D341Med (cell line): ENCODE data around the gene RERE.
"Not testable (repeated sequence)": the region's sequence is repeated elsewhere in the genome, so short reads cannot be mapped to it uniquely, and the experiment has no call there.

Source experiments
- DNase-seq: peaks from one replicate; pipeline ENCODE4 v3.0.0; 2012; ENCODE audit warnings: low spot score

The RERE gene

GRCh38 chr1:8752411-8752810 lies 65.0 kb downstream of the RERE start:
- DNase-seq: no peak

DNA sequence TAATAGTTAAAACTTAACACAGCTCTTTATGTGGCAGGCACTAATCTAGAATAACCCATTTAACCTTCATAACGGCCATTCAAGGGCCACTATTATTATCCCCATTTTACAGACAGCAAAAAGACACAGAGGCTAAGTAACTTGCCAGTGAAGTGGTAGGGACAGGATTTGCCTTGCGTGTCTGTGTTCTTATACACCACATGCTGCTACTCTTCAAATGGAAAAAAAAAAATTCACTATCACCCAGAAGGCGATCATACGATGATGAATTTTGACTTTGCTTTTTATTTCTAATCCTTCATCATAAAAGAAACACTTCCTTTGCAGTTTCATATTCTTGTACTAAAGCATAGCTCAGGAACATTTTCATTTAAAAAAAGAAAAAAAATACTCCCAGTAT lies 65.5 kb downstream of the RERE start:
- no peak for DNase-seq

- DNase-seq: no peak
These were observed 69.3 kb downstream of the RERE start for GRCh38 chr1:8747879-8748825.

DNA sequence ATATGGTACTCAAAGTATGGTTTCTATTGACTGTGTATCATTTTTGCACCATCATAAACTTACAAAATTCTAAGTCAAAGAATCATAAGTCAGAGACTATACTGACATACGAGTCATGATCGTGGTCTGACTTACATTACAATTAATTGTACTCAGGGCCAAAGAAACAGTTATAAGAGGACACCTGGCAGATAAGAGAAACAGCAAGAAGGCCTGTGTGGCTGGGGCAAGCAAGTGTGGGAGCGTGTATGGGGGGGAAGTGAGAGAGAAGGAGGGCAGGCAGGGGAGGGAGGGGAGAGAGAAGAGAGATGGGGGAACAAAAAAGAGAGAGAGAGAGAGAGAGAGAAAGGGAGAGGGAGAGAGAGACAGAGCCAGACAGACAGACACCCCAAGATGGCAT lies 70.9 kb downstream of the RERE start:
- no peak for DNase-seq

GRCh38 chr1:8745749-8746390 lies 71.6 kb downstream of the RERE start:
- DNase-seq: no peak

GRCh38 chr1:8745346-8745745 lies 72.1 kb downstream of the RERE start:
- DNase-seq: no peak

GRCh38 chr1:8742022-8742924 lies 75.2 kb downstream of the RERE start:
- no peak for DNase-seq

GRCh38 chr1:8740034-8740449 lies 77.4 kb downstream of the RERE start:
- no peak for DNase-seq

- DNase-seq: no peak
These were observed 78.1 kb downstream of the RERE start for GRCh38 chr1:8739377-8739776.

DNA sequence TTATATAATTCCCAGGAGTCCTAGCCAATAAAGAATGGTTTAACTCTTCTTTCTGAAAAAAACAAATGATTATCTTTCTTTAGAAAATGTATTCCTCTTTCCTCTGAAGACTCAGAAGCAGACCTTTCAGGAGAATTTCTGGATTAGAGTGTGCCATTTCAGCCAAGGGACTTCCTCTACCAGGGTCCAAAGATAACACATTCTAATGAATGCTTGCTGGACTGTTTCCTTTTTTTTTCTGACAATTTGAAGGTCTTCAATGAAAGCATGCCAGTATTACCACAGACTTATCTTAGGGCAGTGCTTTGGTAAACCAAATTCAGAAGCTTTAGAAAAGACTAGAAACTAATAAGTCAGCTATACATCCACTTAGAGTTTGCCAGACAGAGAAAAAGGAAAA lies 80.5 kb downstream of the RERE start:
- no peak for DNase-seq

- DNase-seq: no peak
These were observed 84.0 kb downstream of the RERE start for GRCh38 chr1:8733484-8733883.

- no peak for DNase-seq
These were observed 86.3 kb downstream of the RERE start for GRCh38 chr1:8731162-8731561.

- no peak for DNase-seq
These were observed 89.0 kb downstream of the RERE start for GRCh38 chr1:8728464-8728863.

GRCh38 chr1:8727809-8728213 lies 89.6 kb downstream of the RERE start:
- DNase-seq: peak; percentile 65

DNA sequence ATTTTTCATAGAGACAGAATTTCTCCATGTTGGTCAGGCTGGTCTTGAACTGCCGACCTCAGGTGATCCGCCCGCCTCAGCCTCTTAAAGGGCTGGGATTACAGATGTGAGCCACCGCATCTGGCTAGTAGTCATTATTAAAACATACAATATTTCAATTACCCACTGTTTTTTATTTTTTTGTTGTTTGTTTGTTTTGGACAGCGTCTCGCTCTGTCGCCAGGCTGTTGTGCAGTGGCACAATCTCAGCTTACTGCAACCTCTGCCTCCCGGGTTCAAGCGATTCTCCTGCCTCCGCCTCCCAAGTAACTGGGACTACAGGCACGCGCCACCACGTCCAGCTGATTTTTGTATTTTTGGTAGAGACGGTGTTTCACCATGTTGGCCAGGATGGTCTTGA lies 90.1 kb downstream of the RERE start:
- not testable (repeated sequence) for DNase-seq

GRCh38 chr1:8726801-8727186 lies 90.6 kb downstream of the RERE start:
- not testable (repeated sequence) for DNase-seq

GRCh38 chr1:8723010-8723409 lies 94.4 kb downstream of the RERE start:
- no peak for DNase-seq

DNA sequence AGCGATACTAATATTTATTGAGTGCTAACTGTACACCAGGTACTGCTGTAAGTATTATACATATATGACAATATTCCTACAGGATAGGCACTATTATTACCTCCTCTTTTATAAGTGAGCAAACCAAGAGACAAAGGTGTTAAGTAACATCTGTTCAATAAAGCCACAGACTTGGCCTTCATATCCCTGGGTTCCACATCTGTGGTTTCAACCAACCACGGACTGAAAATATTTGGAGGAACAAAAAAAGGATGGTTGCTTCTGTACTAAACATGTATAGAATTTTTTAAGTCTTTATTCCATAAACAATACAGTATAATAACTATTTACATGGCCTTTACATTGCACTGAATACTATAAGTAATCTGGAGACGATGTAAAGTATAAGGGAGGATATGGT lies 95.1 kb downstream of the RERE start:
- no peak for DNase-seq

DNA sequence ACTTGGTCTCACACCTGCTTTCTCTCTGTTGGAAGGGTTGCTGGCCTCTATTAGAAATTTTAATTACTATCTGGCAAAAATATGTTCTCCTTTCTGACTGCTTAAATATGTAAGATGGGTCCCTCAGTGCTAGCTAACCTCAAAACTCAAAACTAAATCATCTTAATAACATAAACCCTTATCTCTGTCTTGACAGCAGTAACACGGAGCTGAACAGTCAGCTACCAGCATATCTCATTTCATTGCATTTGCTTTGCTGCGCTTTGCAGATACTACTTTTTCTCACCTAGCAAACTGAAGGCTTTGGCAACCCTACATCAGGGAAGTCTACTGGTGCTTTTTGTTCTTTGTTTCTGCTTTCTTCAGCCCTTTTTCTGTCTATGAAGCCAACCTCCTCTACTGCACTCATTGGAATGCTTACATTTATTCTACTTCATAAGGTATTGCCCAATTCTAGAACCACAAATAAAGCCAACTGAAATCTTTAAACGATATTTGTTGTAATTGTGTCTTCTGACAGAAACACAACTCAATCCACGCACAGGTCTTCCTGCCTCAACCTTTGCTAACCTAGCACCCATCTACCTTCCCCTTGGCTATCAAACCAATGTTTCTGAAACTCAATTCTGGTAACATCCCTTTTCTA lies 95.6 kb downstream of the RERE start:
- no peak for DNase-seq

DNA sequence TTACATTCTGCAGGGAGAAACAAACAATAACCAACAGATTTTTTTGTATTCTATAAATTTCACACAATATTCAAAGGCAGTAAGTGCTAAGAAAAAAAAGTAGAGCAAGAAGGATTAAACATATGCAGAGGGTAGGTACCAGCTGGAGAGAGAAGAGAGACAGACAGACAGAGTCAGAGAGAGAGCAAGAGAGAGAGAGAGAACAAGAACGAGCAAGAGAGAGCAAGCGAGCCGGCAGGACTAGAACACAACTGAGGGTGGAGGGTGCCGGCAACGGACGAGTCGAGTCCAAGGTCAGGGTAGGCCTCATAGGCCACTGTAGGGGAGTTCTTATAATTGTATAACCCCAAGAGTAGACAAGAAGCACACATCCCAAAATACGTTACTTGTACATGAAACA lies 97.1 kb downstream of the RERE start:
- no peak for DNase-seq

- DNase-seq: peak; percentile 29
These were observed 98.5 kb downstream of the RERE start for GRCh38 chr1:8718850-8719361.

GRCh38 chr1:8717148-8717547 lies 100.3 kb downstream of the RERE start:
- DNase-seq: no peak
